ENCODE measurements around the gene KREMEN2. TPM values are rescaled to one million over a fixed set of nuclear protein-coding genes. Genes with fewer than 3 reads are reported as not detected.

Gene KREMEN2
- total and polyA plus RNA-seq, 2 of the 8 experiments (the other 6 are each of a cell fraction or from before 2014, with no cell fraction given): 6.6 to 7.0 TPM

GRCh38 chr16:2977440-2977839, 13.4 kb downstream of the KREMEN2 start (continued):
- TF ChIP-seq EP300 (IDR thresholded peaks at IDR 0.05; ENCODE audit: borderline replicate concordance in 1 of 2, low read depth in 2 of 2, low read length in 2 of 2) (no peak), POU5F1 (IDR thresholded peaks at IDR 0.05; ENCODE audit: low read depth, low read length) (no peak), TCF12 (IDR thresholded peaks at IDR 0.05; ENCODE audit: low read depth, low read length) (no peak)
